T-helper 1 cell treated with Interleukin-12 subunit alpha and Interleukin-12 subunit beta and Interleukin-4 antibody, amounts not matched to agents 30 μg/mL and 1 μg/mL, for 36 hours (primary cell): Measurements from ENCODE around the gene FLNC.
A peak's percentile ranks its signal among the peaks of the same experiment; 100 is the strongest.

ENCODE experiments used
- H3K27ac Mint-ChIP-seq: one replicate; pipeline ENCODE4 v1.8.0; 2021; ENCODE audit warnings: mild to moderate bottlenecking, mixed read lengths
- H3K27me3 Mint-ChIP-seq: one replicate; pipeline ENCODE4 v1.8.0; 2021; ENCODE audit warnings: low read depth, mixed read lengths
- H3K36me3 Mint-ChIP-seq: one replicate; pipeline ENCODE4 v1.8.0; 2021; ENCODE audit warnings: low read depth, mixed read lengths
- H3K4me1 Mint-ChIP-seq: one replicate; pipeline ENCODE4 v1.8.0; 2021; ENCODE audit warnings: low read depth, mixed read lengths
- H3K4me3 Mint-ChIP-seq: one replicate; pipeline ENCODE4 v1.8.0; 2021; ENCODE audit warnings: mild to moderate bottlenecking, moderate library complexity, mixed read lengths
- H3K9me3 Mint-ChIP-seq: one replicate; pipeline ENCODE4 v1.8.0; 2021; ENCODE audit warnings: mixed read lengths

The FLNC gene

GRCh38 chr7:128793181-128793547 lies 37.0 kb upstream of the FLNC start:
- Mint-ChIP-seq H3K9me3 (no peaks in the 10 kb centered on the region), H3K27ac (no peak overlapping the region), H3K4me1 (peaks cover 4% of the 10 kb centered on the region), H3K36me3 (no peaks in the 10 kb centered on the region), H3K4me3 (peak overlapping the region; percentile 42), H3K27me3 (peaks cover 28% of the 10 kb centered on the region)

GRCh38 chr7:128794020-128794419 lies 36.2 kb upstream of the FLNC start:
- Mint-ChIP-seq H3K27ac (no peak overlapping the region), H3K27me3 (peaks cover 19% of the 10 kb centered on the region), H3K4me3 (no peak overlapping the region), H3K36me3 (no peaks in the 10 kb centered on the region), H3K9me3 (no peaks in the 10 kb centered on the region), H3K4me1 (peaks cover 4% of the 10 kb centered on the region)

- no peak overlapping the region for H3K4me3 Mint-ChIP-seq
- H3K9me3 Mint-ChIP-seq: no peaks in the 10 kb centered on the region
- no peaks in the 10 kb centered on the region for H3K36me3 Mint-ChIP-seq
- peaks cover 4% of the 10 kb centered on the region for H3K4me1 Mint-ChIP-seq
- H3K27ac Mint-ChIP-seq: no peak overlapping the region
- peaks cover 15% of the 10 kb centered on the region for H3K27me3 Mint-ChIP-seq
These were observed 35.8 kb upstream of the FLNC start for GRCh38 chr7:128794436-128794835.

GRCh38 chr7:128795129-128795528 lies 35.1 kb upstream of the FLNC start:
- no peaks in the 10 kb centered on the region for H3K9me3 Mint-ChIP-seq
- H3K27ac Mint-ChIP-seq: no peak overlapping the region
- no peak overlapping the region for H3K4me3 Mint-ChIP-seq
- H3K27me3 Mint-ChIP-seq: peaks cover 8% of the 10 kb centered on the region
- H3K4me1 Mint-ChIP-seq: peaks cover 4% of the 10 kb centered on the region
- H3K36me3 Mint-ChIP-seq: no peaks in the 10 kb centered on the region

GRCh38 chr7:128796327-128796726 lies 33.9 kb upstream of the FLNC start:
- no peak overlapping the region for H3K4me3 Mint-ChIP-seq
- peaks cover 7% of the 10 kb centered on the region for H3K27me3 Mint-ChIP-seq
- no peak overlapping the region for H3K27ac Mint-ChIP-seq
- H3K36me3 Mint-ChIP-seq: no peaks in the 10 kb centered on the region
- peaks cover 4% of the 10 kb centered on the region for H3K4me1 Mint-ChIP-seq
- no peaks in the 10 kb centered on the region for H3K9me3 Mint-ChIP-seq

- H3K27me3 Mint-ChIP-seq: peaks cover 3% of the 10 kb centered on the region
- no peaks in the 10 kb centered on the region for H3K9me3 Mint-ChIP-seq
- no peaks in the 10 kb centered on the region for H3K4me1 Mint-ChIP-seq
- no peak overlapping the region for H3K27ac Mint-ChIP-seq
- no peaks in the 10 kb centered on the region for H3K36me3 Mint-ChIP-seq
- H3K4me3 Mint-ChIP-seq: no peak overlapping the region
These were observed 30.8 kb upstream of the FLNC start for GRCh38 chr7:128799451-128799850.

GRCh38 chr7:128800567-128800966 lies 29.6 kb upstream of the FLNC start:
- no peaks in the 10 kb centered on the region for H3K4me1 Mint-ChIP-seq
- no peak overlapping the region for H3K27ac Mint-ChIP-seq
- H3K4me3 Mint-ChIP-seq: no peak overlapping the region
- no peaks in the 10 kb centered on the region for H3K9me3 Mint-ChIP-seq
- H3K36me3 Mint-ChIP-seq: no peaks in the 10 kb centered on the region
- peaks cover 3% of the 10 kb centered on the region for H3K27me3 Mint-ChIP-seq

- Mint-ChIP-seq H3K36me3 (no peaks in the 10 kb centered on the region), H3K27me3 (peaks cover 3% of the 10 kb centered on the region), H3K27ac (no peak overlapping the region), H3K9me3 (no peaks in the 10 kb centered on the region), H3K4me1 (no peaks in the 10 kb centered on the region), H3K4me3 (no peak overlapping the region)
These were observed 29.2 kb upstream of the FLNC start for GRCh38 chr7:128801003-128801402.

GRCh38 chr7:128801667-128802418 lies 28.4 kb upstream of the FLNC start:
- Mint-ChIP-seq H3K36me3 (no peaks in the 10 kb centered on the region), H3K4me1 (no peaks in the 10 kb centered on the region), H3K27ac (no peak overlapping the region), H3K27me3 (peaks cover 3% of the 10 kb centered on the region), H3K4me3 (no peak overlapping the region), H3K9me3 (no peaks in the 10 kb centered on the region)

- peaks cover 3% of the 10 kb centered on the region for H3K27me3 Mint-ChIP-seq
- H3K27ac Mint-ChIP-seq: no peak overlapping the region
- no peaks in the 10 kb centered on the region for H3K4me1 Mint-ChIP-seq
- no peak overlapping the region for H3K4me3 Mint-ChIP-seq
- no peaks in the 10 kb centered on the region for H3K36me3 Mint-ChIP-seq
- no peaks in the 10 kb centered on the region for H3K9me3 Mint-ChIP-seq
These were observed 25.7 kb upstream of the FLNC start for GRCh38 chr7:128804484-128804883.

GRCh38 chr7:128805225-128805624 lies 25.0 kb upstream of the FLNC start:
- Mint-ChIP-seq H3K36me3 (no peaks in the 10 kb centered on the region), H3K27me3 (peaks cover 3% of the 10 kb centered on the region), H3K27ac (no peak overlapping the region), H3K9me3 (no peaks in the 10 kb centered on the region), H3K4me3 (no peak overlapping the region), H3K4me1 (no peaks in the 10 kb centered on the region)

GRCh38 chr7:128807191-128807590 lies 23.0 kb upstream of the FLNC start:
- Mint-ChIP-seq H3K9me3 (no peaks in the 10 kb centered on the region), H3K27ac (no peak overlapping the region), H3K4me3 (no peak overlapping the region), H3K4me1 (no peaks in the 10 kb centered on the region), H3K36me3 (no peaks in the 10 kb centered on the region), H3K27me3 (no peaks in the 10 kb centered on the region)

- Mint-ChIP-seq H3K27ac (no peak overlapping the region), H3K27me3 (no peaks in the 10 kb centered on the region), H3K4me1 (no peaks in the 10 kb centered on the region), H3K9me3 (no peaks in the 10 kb centered on the region), H3K36me3 (no peaks in the 10 kb centered on the region), H3K4me3 (no peak overlapping the region)
These were observed 20.8 kb upstream of the FLNC start for GRCh38 chr7:128809363-128809762.

GRCh38 chr7:128810473-128810872 lies 19.7 kb upstream of the FLNC start:
- Mint-ChIP-seq H3K27me3 (no peaks in the 10 kb centered on the region), H3K27ac (no peak overlapping the region), H3K36me3 (no peaks in the 10 kb centered on the region), H3K9me3 (no peaks in the 10 kb centered on the region), H3K4me1 (no peaks in the 10 kb centered on the region), H3K4me3 (no peak overlapping the region)

- no peak overlapping the region for H3K4me3 Mint-ChIP-seq
- no peaks in the 10 kb centered on the region for H3K27me3 Mint-ChIP-seq
- no peaks in the 10 kb centered on the region for H3K36me3 Mint-ChIP-seq
- no peaks in the 10 kb centered on the region for H3K4me1 Mint-ChIP-seq
- H3K27ac Mint-ChIP-seq: no peak overlapping the region
- no peaks in the 10 kb centered on the region for H3K9me3 Mint-ChIP-seq
These were observed 19.2 kb upstream of the FLNC start for GRCh38 chr7:128810997-128811396.
